GM08714 (cell line): Measurements from ENCODE around the gene LYVE1.
"Not testable (repeated sequence)": the region's sequence is repeated elsewhere in the genome, so short reads cannot be mapped to it uniquely, and the experiment has no call there.

Experiments used
- H3K4me3 ChIP-seq: fragments of 200-500 bp; sonication (Bioruptor generic); 2 replicates; pipeline ENCODE4 v1.5.1; 2014; ENCODE audit warnings: mild to moderate bottlenecking, low read length, inconsistent platforms
- ZNF274 ChIP-seq: IDR thresholded peaks from 2 replicates; pipeline ENCODE4 v1.6.1; 2012; ENCODE audit warnings: mild to moderate bottlenecking, low read depth, low read length

The LYVE1 gene

DNA sequence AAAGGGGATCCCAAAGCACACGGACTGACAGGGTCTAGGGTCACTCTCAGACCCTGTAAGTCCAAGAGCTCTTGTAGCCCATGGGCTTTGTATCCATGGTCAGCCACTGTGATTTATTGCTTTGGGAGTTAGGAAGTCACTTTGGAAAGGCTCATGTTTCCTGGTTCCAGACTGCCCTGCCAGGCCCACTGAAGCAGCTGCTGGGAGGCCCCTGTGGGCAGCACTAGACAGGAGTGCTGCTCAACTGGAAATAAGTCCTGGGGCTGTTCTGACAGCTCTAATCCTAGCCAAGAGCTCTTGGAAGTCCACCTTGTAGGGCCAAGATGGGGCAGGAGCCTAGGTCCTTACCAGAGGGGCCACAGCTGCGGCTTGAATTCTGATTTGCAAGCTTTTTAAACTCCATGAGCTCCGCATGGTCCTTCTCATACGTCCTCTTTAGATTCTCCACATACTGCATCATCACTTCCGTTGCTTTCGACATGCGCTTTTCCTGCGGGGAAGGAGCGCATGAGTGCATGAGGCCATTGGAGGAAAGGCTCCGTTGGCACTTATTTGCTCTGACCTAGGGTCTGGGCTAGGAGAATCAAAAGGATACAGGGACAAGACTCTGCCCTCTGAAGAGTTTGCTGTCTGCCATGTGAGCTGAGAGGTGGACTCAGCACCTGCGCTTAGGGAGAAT, 32.2 kb upstream of the LYVE1 start:
- no peak for TF ChIP-seq ZNF274
- H3K4me3 ChIP-seq: no peak overlapping the region

DNA sequence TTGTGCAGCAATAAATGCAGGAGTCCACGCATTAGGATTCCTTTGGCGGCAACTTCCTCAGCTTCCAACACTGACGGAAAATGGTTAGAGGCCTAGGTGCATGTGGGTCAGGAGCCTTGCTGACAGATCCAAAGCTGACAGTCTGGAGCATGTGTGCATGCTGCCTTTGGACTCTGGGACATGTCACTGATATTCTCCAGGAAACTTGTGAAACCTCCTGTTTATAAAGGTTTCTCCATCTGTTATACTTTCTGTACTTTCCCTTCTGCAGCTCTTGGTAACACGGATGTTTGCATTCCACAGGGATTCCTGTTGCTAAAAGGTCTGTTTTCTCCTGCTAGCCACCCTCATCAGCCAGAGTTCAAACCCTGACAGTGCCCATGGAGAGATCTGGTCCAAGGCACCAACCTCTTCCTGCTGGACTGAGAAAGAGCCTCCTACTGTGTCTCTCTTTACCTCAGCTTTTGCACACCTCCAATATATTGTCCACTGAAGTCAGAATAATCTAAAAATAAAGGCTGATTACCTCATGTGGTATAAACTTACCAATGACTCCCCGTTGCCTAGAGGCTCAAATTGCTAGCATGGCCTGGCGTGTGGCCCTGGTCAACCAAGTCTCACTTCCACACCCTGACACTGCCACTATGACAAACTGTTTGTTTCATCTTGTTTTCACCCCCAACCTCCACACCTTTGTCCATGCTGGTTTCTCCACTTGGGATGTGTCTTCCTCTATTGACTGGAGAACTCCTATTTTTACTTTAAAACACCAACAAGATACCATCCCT, 31.1 kb upstream of the LYVE1 start:
- no peak for TF ChIP-seq ZNF274

DNA sequence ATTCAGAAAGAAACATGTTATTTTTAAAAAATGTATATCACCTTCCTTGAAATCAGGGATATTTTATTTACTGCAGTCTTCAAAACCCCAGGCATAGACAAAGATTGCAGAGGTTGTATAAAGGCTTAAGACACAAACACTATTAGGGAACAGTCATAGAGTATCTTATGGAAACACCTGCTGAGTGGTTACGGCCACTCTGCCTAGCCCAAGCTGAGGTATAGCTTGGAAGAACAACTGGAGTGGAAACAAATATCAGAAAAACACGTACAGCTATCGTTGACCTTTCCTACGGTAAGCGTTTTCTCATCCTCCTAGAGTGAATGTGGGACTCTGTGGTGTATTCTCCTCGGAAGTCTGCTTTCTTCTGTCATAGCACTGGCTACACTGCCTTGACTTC, 30.4 kb upstream of the LYVE1 start:
- no peak for TF ChIP-seq ZNF274
- H3K4me3 ChIP-seq: no peak overlapping the region

More for the DNA sequence above, 31.1 kb upstream of the LYVE1 start:
- no peak overlapping the region for H3K4me3 ChIP-seq

DNA sequence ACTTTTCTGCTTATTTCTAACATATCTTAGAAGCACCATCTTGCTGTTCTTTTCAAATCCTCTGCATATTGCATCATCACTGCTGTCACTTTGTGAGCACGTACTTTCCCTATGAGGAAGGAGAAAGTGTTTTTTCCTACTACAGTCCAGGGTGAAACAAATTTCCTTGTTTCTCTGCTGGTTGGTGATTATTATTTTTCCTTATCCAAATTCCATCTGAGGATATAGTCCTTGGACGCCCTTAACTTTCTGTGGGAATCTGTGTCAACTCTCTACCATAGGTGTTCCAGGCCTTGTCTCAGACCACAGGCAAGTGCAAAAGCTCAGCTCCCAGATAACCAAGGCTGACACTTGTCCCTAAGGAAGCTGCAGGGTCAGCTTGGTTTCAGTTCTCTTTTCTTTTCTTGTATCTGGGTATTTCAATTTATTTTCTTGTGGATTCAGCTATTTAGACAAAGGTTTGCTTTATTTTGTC, 29.4 kb upstream of the LYVE1 start:
- TF ChIP-seq ZNF274: no peak
- no peak overlapping the region for H3K4me3 ChIP-seq

DNA sequence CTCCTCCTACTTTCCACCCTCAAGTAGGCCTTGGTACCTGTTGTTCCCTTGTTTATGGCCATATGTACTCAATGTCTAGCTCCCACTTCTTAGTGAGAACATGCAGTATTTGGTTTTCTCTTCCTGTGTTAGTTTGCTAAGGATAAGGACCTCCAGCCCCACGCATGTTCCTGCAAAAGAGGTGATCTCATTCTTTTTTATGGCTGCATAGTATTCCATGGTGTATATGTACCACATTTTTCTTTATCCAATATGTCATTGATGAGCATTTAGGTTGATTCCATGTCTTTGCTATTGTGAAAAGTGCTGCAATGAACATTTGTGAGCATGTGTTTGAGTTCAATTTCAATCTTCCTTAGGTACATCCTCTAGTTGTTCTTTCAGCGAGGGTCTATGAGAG, 27.4 kb upstream of the LYVE1 start:
- H3K4me3 ChIP-seq: not testable (repeated sequence)

DNA sequence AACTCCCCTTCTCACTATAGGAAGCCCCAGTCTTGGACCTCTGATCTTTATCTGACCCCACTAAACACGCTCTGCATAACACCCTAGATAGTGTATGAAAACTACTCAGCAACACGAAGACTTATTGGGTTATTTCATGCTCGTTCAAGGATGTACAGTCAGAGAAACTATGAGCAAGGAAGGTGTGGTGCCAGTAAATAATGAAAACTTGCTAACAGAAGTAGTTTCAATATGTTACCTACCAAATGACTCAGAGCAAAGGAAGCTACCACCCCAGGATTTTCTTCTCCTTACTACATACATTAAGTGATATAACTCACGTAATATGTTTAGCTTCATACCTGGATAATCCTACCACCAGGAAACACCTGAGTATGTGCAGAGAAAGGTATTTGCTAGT, 25.9 kb upstream of the LYVE1 start:
- TF ChIP-seq ZNF274: no peak
- H3K4me3 ChIP-seq: no peak overlapping the region

DNA sequence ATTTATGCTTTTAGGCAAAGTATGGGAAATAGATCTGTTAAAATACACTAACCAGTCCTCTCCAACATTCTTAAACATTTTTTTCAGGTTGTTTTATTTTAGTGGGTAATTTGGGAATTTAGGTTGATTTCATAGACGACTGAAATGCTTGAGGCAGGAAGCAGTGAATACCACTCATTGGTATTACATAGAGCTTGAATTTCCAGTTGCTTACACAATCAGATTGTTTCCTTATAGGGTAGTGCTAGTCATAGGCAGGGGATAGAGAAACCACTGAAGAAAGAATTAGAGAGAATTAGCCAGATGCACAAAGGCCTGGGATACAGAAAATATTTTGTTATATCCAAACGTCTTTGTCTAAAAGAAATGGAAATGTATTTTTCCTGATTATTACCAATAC, 23.9 kb upstream of the LYVE1 start:
- no peak overlapping the region for H3K4me3 ChIP-seq
- no peak for TF ChIP-seq ZNF274

DNA sequence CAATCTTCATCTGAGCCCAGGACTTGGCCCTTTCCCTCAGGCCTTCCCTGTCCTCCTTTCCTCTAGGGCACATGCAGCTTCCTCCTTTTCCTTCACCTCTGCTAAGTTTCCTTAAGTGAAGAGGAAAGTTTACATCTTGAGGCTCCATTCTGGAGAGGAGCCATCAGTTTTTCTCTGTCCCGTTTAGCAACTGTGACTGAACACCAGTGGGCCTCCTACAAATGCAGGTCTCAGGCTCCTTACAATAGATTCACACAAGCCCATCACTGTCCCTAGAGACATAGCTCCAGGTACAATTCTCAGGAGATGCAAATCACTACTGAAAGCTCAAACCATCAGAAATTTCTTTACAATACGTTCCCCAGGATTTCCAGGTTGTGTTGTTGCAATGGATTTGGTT, 23.3 kb upstream of the LYVE1 start:
- no peak overlapping the region for H3K4me3 ChIP-seq
- no peak for TF ChIP-seq ZNF274

DNA sequence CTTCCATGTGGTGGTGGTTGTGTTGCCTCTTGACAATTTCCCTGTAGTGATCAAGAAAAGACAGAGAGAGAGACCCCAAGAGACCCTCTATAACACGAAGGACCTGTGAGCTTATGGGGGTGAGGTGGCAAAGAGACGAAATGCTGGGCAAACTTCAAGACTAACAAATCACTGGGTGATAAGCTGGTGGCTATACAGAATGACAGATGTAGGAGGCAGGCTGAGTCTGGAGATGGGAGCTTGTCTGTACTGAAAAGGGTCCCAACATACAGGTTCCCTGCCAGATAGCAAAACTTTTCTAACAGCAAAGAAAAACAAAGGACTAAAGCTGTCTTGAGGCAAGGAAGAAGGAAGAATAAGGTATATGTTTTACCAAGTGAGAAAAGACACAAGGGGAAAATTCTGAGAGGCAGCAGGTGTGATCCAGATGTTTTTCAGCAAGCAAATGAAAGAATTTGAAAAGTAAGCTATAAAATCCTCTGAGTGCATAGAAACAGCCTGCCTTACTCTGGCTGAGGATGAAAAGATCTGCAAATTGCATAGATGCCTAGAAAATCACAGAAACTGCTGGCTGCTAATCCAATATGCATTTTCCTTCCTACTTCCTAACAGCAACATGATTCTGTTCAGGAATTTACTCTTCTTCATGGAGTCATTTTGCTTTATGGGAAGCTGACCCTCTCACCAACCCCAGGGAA, 21.9 kb upstream of the LYVE1 start:
- no peak overlapping the region for H3K4me3 ChIP-seq
- TF ChIP-seq ZNF274: no peak

DNA sequence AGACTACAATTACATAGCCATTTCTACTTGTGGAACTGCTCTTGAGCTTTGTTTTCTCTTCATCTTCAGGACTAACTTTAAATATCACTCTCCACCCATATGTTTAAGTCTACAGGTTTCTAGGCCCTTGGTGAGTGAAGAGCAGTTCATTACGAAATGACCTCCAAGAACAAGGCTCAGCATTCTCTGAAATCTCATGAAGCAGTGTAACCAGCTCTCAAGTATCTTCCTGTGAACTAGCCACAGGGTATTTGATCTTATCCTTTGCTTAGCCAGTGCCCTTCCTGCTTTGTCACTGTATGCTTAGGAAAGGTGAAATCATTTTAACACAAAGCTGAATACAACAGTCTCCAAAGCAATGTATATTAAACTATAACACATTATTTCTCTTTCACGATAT, 20.4 kb upstream of the LYVE1 start:
- TF ChIP-seq ZNF274: no peak
- no peak overlapping the region for H3K4me3 ChIP-seq

DNA sequence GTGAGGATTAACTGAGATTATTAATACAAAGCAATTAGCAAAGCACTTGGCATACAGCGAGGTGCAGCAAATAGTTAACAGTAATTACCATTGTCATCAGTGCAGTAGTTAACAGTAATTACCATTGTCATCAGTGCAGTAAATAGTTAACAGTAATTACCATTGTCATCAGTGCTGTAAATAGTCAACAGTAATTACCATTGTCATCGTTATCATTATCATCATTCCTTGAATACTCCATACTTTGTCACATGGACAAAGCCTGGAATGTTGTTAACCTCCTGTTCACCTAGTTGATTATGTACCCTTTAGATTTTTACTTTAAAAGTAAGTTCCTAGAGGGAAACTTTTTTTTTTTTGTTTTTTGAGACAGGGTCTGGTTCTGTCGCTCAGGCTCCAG, 19.5 kb upstream of the LYVE1 start:
- no peak overlapping the region for H3K4me3 ChIP-seq
- no peak for TF ChIP-seq ZNF274

DNA sequence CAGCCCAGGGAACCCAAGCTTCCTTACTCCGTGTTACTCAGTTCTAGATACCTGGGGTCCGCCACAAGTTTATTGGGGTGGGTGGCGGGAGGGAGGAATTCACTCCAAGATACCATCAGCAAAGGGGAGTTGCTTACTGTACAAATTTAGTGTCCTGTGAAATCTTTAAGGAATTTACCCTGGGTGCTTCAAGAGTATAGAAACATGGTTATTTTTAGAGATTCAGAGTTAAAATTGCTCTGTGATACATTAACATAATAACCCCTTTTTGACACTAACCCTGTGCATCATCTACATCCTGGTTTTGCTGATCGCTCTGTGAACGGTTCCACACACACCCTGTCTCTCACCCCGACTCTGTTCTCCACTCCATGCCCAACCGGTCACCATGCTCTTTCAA, 18.9 kb upstream of the LYVE1 start:
- TF ChIP-seq ZNF274: no peak

DNA sequence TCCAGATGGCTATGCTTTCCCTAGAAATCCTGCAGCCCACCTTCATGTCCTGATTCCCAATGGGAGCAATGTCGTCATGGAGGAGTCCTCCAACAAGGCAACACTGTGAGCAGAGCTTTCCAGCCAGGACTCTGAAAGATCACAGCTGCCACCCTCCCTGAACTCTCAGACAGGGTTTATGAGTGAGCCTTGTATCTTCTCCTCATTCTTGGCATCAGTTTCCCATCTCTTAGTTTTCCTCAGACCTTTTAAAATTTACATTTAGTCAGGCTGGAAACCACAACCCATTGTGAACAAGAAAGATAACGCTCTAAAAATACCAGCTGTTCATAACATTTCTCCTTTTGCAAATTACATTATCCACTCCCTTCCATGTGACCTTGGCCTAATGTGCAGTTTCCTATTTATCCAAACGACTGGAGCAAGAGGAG, 15.6 kb upstream of the LYVE1 start:
- no peak for TF ChIP-seq ZNF274
- no peak overlapping the region for H3K4me3 ChIP-seq

More for the DNA sequence above, 18.9 kb upstream of the LYVE1 start:
- no peak overlapping the region for H3K4me3 ChIP-seq

DNA sequence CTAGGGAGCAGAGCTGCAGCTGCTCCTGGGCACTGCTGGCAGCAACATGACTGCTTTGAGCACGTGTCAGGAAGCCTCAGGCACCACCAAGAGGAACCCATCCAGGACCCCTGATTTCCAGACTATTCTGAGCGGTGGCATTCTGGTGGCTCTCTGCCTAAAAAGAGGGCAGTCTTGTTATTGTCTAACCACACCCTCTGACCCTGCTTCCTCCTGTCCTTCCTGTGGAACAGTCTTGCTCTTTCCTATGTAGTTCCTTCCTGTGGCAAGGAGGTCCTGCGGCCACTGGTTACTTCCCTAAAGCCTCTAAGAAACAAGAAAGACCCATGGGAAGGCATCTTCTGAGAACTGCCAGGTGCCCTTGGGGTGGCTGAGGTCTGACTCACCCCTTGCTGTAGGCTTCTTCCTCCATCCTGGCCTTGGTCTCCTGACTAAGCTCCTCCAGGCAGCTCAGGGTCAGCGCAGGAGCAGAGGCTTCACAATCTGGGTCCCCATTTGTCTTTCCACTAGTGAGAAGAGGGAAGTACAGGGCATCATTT, 13.1 kb upstream of the LYVE1 start:
- no peak overlapping the region for H3K4me3 ChIP-seq
- TF ChIP-seq ZNF274: no peak
